Measurements from ENCODE around the gene PPOX.

GRCh38 chr1:161132410-161133219 is 33.6 kb upstream of the PPOX start, which contains the start of gene DEDD:
- TF ChIP-seq CTCF (IDR thresholded peaks at IDR 0.05; ENCODE audit: insufficient read depth, low read length), result no peak
- 0 out of 2 replicates have a peak, but pooled peaks have one; percentile 38 for TF ChIP-seq POLR2AphosphoS5 (IDR thresholded peaks at IDR 0.05; ENCODE audit: low read depth)
